GM18498 (cell line): ENCODE data around the gene PCDHB12.

Experiments
- ATAC-seq: cut with Tn5 transposase; IDR thresholded peaks from one replicate; pipeline ENCODE4 v1.9.1; 2021; ENCODE audit warnings: mild to moderate bottlenecking, moderate library complexity; ENCODE audit not compliant: unreplicated experiment

Gene PCDHB12

GRCh38 chr5:141260458-141261237, 52.1 kb downstream of the PCDHB12 start:
- no peak for ATAC-seq

- ATAC-seq = no peak
Measured at GRCh38 chr5:141261238-141261546, 52.7 kb downstream of the PCDHB12 start.
